ENCODE measurements around the gene RFC4.

- no peak for TF ChIP-seq CTCF (IDR thresholded peaks at IDR 0.05)
- no peak for TF ChIP-seq EZH2 (IDR thresholded peaks at IDR 0.05)
- TF ChIP-seq EZH2phosphoT487 (IDR thresholded peaks at IDR 0.05): peak; percentile 38
Observed at GRCh38 chr3:186825872-186826409, 19.7 kb upstream of the RFC4 start.
